IgD-negative memory B cell (primary cell): ENCODE data around the gene DESI1. TPM values are rescaled to one million over a fixed set of nuclear protein-coding genes. Genes with fewer than 3 reads are reported as not detected.
"Not testable (repeated sequence)": the region's sequence is repeated elsewhere in the genome, so short reads cannot be mapped to it uniquely, and the experiment has no call there.

Experiments
- H3K27ac Mint-ChIP-seq, 3 donors: one replicate each; pipeline ENCODE4 v1.8.0; 2020 to 2022; ENCODE audit warnings: mild to moderate bottlenecking in 3 of 3, mixed read lengths in 3 of 3, moderate library complexity in 1 of 3
- H3K27me3 Mint-ChIP-seq: one replicate; pipeline ENCODE4 v1.8.0; 2021; ENCODE audit warnings: mixed read lengths
- H3K36me3 Mint-ChIP-seq: one replicate; pipeline ENCODE4 v1.8.0; 2020; ENCODE audit warnings: mild to moderate bottlenecking, mixed read lengths
- H3K4me1 Mint-ChIP-seq, 3 donors: one replicate each; pipeline ENCODE4 v1.8.0; 2020 to 2022; ENCODE audit warnings: mixed read lengths in 3 of 3, mild to moderate bottlenecking in 1 of 3
- H3K4me3 Mint-ChIP-seq, 4 donors: one replicate each; pipeline ENCODE4 v1.8.0; 2020 to 2022; ENCODE audit warnings: mild to moderate bottlenecking in 4 of 4, mixed read lengths in 4 of 4, moderate library complexity in 3 of 4
- H3K9me3 Mint-ChIP-seq, 3 donors: one replicate each; pipeline ENCODE4 v1.8.0; 2020 to 2021; ENCODE audit warnings: mixed read lengths in 3 of 3, mild to moderate bottlenecking in 1 of 3
- polyA plus RNA-seq: library from polyadenylated mRNA; unstranded; fragments of 300-500 nt; fragmentation: Illumina TruSeq; gene quantifications from one replicate; pipeline ENCODE4 v1.2.3, GENCODE V29; 2021

DESI1 gene
- polyA plus RNA-seq, 1 donor from 2014 or later, result 12.5 TPM

DNA sequence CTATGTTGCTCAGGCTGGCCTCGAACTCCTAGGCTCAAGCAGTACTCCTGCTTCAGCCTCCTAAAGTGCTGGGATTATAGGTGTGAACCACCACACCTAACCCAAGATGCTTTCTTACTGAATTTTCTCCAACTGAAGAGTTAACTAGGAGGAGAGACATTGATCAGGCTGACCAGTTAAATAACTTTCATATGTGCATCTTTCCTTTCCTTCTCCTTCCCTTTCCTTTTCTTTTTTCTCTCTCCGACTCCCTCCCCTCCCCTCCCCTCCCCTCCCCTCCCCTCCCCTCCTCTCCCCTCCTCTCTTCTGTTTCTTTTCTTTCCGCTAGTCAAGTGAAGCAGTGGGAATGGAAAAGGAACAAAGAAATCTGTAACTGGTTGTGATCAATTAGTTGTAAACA is 26.9 kb upstream of the DESI1 start:
- H3K4me3 Mint-ChIP-seq, result no peak overlapping the region
- no peaks in the 10 kb centered on the region for H3K9me3 Mint-ChIP-seq
- no peaks in the 10 kb centered on the region for H3K36me3 Mint-ChIP-seq
- no peaks in the 10 kb centered on the region for H3K27me3 Mint-ChIP-seq
- peaks cover 0 to 4% (median 0%) of the 10 kb centered on the region in 3 donors for H3K4me1 Mint-ChIP-seq
- H3K27ac Mint-ChIP-seq, result no peak overlapping the region

DNA sequence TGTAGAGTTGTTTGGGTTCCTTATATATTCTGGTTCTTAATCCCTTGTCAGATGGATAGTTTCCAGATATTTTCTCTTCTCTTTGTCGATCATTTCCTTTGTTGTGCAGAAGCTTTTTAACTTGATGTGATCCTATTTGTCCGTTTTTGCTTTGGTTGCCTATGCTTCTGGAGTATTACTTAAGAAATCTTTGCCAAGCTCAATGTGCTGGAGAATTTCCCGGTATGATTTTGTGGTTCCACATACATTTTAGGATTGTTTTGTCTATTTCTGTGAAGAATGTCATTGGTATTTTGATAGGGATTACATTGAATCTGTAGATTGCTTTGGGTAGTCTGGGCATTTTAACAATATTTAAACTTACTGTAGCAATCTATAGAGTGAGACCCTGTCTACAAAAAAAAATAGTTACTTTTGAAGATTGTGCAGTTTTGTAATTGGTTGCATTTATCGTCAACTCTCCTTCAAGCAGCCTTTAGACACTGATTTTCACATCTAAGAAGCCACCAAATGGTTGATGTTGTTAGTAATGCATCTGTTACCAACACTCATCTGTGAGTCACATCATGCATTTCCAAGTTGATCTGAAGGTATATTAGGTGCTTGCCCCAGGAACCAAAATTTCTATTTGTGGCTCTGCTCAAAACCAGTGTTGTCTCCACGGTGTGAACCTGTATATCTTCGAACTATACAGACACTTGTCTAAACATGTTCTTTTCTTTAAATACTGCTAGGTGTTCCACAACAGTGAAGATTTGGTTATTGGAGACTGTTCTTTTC is 21.7 kb upstream of the DESI1 start:
- no peak overlapping the region for H3K27ac Mint-ChIP-seq
- H3K9me3 Mint-ChIP-seq, result peaks cover 0 to 2% (median 0%) of the 10 kb centered on the region in 3 donors
- H3K4me1 Mint-ChIP-seq, result peaks cover 0 to 4% (median 0%) of the 10 kb centered on the region in 3 donors
- no peaks in the 10 kb centered on the region for H3K27me3 Mint-ChIP-seq
- H3K4me3 Mint-ChIP-seq, result no peak overlapping the region
- no peaks in the 10 kb centered on the region for H3K36me3 Mint-ChIP-seq

DNA sequence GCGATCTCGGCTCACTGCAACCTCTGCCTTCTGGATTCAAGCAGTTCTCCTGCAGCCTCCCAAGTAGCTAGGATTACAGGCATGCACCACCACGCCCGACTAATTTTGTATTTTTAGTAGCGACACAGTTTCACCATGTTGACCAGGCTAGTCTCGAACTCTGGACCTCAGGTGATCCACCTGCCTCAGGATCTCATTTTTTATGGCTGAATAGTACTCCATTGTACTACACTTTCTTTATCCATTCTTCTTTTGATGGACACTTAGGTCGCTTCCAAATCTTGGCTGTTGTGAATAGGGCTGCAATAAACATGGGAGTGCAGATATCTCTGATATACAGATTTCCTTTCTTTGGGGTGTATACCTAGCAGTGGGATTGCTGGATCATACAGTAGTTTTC is 21.0 kb upstream of the DESI1 start:
- H3K36me3 Mint-ChIP-seq, result no peaks in the 10 kb centered on the region
- H3K4me3 Mint-ChIP-seq, result no peak overlapping the region

DNA sequence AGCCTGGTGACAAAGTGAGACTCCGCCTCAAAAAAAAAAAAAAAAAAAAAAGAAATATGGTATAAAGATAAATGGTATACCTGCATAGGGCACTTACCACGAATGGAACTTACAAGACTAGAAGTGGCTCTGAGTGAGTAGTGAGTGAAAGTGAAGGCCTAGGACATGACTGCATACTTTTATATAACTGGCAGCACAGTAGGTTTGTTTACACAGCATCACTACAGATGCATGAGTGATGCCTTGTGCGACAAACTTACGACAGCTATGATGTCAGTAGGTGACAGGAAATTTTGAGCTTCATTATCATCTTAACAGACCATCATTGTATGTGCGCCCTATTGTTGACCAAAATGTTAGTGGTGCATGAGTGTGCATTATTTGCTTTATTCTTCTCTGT is 17.9 kb upstream of the DESI1 start:
- Mint-ChIP-seq H3K9me3 (peaks cover 0 to 2% (median 0%) of the 10 kb centered on the region in 3 donors), H3K36me3 (no peaks in the 10 kb centered on the region), H3K4me1 (peaks cover 0 to 6% (median 4%) of the 10 kb centered on the region in 3 donors), H3K27ac (no peak overlapping the region), H3K4me3 (no peak overlapping the region), H3K27me3 (no peaks in the 10 kb centered on the region)

More for the DNA sequence above, 21.0 kb upstream of the DESI1 start:
- Mint-ChIP-seq H3K27me3 (no peaks in the 10 kb centered on the region), H3K27ac (peak overlapping the region in 2 of 3 donors; percentile 25 to 39), H3K4me1 (peaks cover 0 to 4% (median 0%) of the 10 kb centered on the region in 3 donors), H3K9me3 (peaks cover 0 to 2% (median 0%) of the 10 kb centered on the region in 3 donors)

DNA sequence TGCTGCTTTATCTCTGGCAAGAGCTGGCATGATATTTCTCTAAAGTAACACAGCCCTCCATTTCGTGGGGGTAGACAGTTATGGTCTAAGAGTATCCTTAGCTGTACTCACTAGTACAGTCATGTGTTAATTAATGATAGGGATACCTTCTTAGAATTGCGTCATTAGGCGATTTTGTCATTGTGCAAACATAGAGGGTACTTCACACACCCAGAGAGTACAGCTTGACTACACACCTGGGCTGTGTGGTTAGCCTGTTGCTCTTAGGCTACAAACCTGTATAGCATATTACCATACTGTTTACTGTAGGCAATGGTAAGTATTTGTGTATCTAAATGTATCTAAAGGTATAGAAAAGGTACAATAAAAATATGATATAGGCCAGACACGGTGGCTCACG is 17.3 kb upstream of the DESI1 start:
- H3K4me3 Mint-ChIP-seq, result no peak overlapping the region
- H3K27me3 Mint-ChIP-seq, result no peaks in the 10 kb centered on the region
- no peaks in the 10 kb centered on the region for H3K36me3 Mint-ChIP-seq
- H3K9me3 Mint-ChIP-seq, result peaks cover 0 to 2% (median 0%) of the 10 kb centered on the region in 3 donors
- no peak overlapping the region for H3K27ac Mint-ChIP-seq
- peaks cover 0 to 6% (median 5%) of the 10 kb centered on the region in 3 donors for H3K4me1 Mint-ChIP-seq

DNA sequence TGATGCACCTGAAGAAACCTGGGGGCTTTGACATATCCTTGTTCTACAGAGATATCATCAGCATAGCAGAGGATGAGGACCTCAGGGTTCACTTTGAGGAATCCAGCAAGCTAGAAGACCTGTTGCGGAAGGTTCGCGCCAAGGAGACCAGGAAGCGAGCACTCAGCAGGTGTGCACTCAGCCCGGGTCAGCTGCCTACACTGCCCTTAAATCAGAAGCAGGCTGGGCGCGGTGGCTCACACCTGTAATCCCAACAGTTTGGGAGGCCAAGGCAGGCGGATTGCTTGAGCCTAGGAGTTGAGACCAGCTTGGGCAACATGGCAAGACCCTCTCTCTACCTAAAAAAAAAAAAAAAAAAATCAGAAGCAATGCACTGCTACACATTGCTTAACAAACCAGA is 16.8 kb upstream of the DESI1 start:
- not testable (repeated sequence) for H3K4me1 Mint-ChIP-seq, H3K27ac Mint-ChIP-seq, H3K27me3 Mint-ChIP-seq, H3K9me3 Mint-ChIP-seq, H3K36me3 Mint-ChIP-seq
- H3K4me3 Mint-ChIP-seq, result peak overlapping the region in 1 of 4 donors; percentile 27

DNA sequence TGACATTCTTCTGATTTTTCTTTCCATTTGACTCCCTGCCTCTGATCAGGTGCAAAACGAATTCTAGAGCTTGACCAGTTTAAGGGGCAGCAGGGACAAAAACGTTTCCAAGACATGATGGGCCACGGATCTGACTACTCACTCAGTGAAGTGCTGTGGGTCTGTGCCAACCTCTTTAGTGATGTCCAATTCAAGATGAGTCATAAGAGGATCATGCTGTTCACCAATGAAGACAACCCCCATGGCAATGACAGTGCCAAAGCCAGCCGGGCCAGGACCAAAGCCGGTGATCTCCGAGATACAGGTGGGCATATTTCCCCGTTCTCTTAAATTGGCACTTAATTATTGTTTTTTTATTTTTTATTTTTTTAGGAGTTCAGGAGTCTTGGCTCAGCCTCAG is 15.6 kb upstream of the DESI1 start:
- no peaks in the 10 kb centered on the region for H3K27me3 Mint-ChIP-seq
- H3K4me3 Mint-ChIP-seq, result no peak overlapping the region
- H3K4me1 Mint-ChIP-seq, result peaks cover 0 to 6% (median 4%) of the 10 kb centered on the region in 3 donors
- peaks cover 1% of the 10 kb centered on the region for H3K36me3 Mint-ChIP-seq
- no peak overlapping the region for H3K27ac Mint-ChIP-seq
- no peaks in the 10 kb centered on the region for H3K9me3 Mint-ChIP-seq

DNA sequence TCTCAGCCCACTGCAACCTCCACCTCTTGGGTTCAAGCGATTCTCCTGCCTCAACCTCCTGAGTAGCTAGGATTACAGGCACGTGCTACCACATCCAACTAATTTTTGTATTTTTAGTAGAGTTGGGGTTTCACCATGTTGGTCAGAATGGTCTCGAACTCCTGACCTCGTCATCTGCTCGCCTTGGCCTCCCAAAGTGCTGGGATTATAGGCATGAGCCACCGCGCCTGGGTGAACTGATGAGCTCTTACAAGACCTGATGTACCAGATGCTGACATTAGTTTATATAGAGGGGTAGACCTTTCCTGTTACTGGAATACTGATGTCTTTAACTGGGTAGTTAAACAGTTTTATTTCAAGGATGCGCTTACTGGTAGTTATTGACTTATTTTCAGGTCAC is 13.8 kb upstream of the DESI1 start:
- not testable (repeated sequence) for H3K27me3 Mint-ChIP-seq, H3K27ac Mint-ChIP-seq, H3K36me3 Mint-ChIP-seq, H3K9me3 Mint-ChIP-seq, H3K4me3 Mint-ChIP-seq, H3K4me1 Mint-ChIP-seq

DNA sequence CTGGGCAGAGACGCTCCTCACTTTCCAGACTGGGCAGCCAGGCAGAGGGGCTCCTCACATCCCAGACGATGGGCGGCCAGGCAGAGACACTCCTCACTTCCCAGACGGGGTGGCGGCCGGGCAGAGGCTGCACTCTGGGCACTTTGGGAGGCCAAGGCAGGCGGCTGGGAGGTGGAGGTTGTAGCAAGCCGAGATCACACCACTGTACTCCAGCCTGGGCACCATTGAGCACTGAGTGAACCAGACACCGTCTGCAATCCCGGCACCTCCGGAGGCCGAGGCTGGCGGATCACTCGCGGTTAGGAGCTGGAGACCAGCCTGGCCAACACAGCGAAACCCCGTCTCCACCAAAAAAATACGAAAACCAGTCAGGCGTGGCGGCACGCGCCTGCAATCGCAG is 10.8 kb upstream of the DESI1 start:
- H3K4me3 Mint-ChIP-seq, result not testable (repeated sequence)
- peaks cover 3 to 12% (median 6%) of the 10 kb centered on the region in 3 donors for H3K4me1 Mint-ChIP-seq

DNA sequence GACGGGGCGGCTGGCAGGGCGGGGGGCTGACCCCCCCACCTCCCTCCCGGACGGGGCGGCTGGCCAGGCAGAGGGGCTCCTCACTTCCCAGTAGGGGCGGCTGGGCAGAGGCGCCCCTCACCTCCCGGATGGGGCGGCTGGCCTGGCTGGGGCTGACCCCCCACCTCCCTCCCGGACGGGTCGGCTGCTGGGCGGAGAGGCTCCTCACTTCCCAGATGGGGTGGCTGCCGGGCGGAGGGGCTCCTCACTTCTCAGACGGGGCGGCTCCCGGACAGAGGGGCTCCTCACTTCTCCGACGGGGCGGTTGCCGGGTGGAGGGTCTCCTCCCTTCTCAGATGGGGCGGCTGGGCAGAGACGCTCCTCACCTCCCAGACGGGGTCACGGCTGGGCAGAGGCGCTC is 10.3 kb upstream of the DESI1 start:
- not testable (repeated sequence) for H3K27ac Mint-ChIP-seq, H3K4me3 Mint-ChIP-seq, H3K36me3 Mint-ChIP-seq, H3K9me3 Mint-ChIP-seq, H3K27me3 Mint-ChIP-seq
- H3K4me1 Mint-ChIP-seq, result peaks cover 3 to 12% (median 6%) of the 10 kb centered on the region in 3 donors

More for the DNA sequence above, 10.8 kb upstream of the DESI1 start:
- H3K36me3 Mint-ChIP-seq, H3K9me3 Mint-ChIP-seq, H3K27me3 Mint-ChIP-seq, H3K27ac Mint-ChIP-seq: not testable (repeated sequence)

DNA sequence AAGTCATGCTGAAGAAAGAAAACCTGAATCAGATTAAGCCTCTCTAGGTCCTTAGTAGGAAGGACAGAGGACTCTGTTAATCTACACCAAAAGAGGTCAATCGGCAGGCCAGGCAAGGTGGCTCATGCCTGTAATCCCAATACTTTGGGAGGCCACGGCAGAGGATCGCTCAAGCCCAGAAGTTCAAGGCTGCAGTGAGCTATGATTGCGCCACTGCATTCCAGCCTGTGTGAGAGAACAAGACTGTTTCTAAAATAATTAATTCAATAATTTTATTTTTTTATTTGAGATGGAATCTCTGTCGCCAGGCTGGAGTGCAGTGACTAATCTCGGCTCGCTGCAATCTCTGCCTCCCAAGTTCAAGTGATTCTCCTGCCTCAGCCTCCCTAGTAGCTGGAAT is 4.7 kb upstream of the DESI1 start:
- Mint-ChIP-seq H3K9me3 (no peaks in the 10 kb centered on the region), H3K27ac (peak overlapping the region in 1 of 3 donors; percentile 23), H3K36me3 (peaks cover 5% of the 10 kb centered on the region), H3K27me3 (no peaks in the 10 kb centered on the region), H3K4me1 (peaks cover 6 to 20% (median 9%) of the 10 kb centered on the region in 3 donors), H3K4me3 (peak overlapping the region in 1 of 4 donors; percentile 16)

DNA sequence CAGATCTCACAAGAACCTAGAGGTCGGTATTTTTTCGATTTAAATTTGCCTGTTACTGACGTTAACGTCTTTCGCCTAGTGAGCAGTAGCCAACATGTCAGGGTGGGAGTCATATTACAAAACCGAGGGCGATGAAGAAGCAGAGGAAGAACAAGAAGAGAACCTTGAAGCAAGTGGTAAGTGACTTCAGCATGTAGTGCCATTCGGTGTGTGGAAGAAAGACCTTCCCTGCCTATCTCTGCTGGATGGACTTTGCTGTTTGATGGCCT is 1.0 kb upstream of the DESI1 start:
- Mint-ChIP-seq H3K36me3 (no peaks in the 10 kb centered on the region), H3K4me3 (peak overlapping the region; percentile 93 to 98 (median 96)), H3K27me3 (no peaks in the 10 kb centered on the region), H3K9me3 (no peaks in the 10 kb centered on the region), H3K4me1 (peaks cover 18 to 31% (median 18%) of the 10 kb centered on the region in 3 donors), H3K27ac (peak overlapping the region; percentile 91 to 98 (median 97))

DNA sequence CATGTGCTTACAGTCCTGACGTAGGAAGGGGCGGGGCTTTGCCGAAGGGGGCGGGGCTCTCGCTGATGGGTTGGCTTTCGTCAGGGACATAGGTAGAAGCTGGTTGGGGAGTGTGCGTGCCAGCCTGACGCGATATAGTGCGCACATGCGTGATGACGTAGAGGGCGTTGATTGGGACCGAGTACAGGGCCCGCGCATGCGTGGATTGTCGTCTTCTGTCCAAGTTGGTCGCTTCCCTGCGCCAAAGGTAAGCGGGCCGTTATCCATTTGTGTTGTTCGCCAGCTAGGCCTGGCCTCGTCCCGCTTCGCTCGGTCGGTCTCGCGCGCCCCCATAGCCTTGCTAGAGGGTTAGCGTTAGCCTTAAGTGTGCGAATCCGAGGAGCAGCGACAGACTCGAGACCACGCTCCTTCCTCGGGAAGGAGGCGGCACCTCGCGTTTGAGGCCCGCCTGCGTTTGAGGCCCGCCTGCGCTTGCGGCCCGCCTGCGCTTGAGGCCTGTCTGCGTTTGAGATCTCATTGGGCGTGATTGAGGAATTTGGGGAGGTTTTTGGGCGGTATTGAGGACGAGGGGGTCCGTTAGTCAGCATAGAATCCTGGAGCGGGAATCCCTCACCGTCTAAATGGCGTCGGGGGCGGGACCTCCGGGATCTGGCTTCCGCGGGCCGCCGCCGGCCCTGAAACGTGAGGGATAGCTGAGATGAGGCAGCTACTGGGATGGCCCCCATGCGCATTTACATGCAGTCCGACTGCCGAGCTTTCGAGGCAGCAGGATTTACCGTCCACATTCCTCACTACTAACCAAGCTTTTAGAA is 462 bp upstream of the DESI1 start, which contains the start of gene XRCC6:
Gene XRCC6, plus strand, starts transcription at position 197 of the 812 bp plus-strand sequence. CDS start 710 bp downstream, outside the sequence.
- Mint-ChIP-seq H3K4me1 (peaks cover 18 to 31% (median 18%) of the 10 kb centered on the region in 3 donors), H3K9me3 (no peaks in the 10 kb centered on the region), H3K4me3 (peak within 1 kb of the TSS; percentile 93 to 98 (median 96)), H3K27me3 (no peaks in the 10 kb centered on the region), H3K36me3 (no peaks in the 10 kb centered on the region), H3K27ac (peak within 1 kb of the TSS; percentile 91 to 98 (median 97))

DNA sequence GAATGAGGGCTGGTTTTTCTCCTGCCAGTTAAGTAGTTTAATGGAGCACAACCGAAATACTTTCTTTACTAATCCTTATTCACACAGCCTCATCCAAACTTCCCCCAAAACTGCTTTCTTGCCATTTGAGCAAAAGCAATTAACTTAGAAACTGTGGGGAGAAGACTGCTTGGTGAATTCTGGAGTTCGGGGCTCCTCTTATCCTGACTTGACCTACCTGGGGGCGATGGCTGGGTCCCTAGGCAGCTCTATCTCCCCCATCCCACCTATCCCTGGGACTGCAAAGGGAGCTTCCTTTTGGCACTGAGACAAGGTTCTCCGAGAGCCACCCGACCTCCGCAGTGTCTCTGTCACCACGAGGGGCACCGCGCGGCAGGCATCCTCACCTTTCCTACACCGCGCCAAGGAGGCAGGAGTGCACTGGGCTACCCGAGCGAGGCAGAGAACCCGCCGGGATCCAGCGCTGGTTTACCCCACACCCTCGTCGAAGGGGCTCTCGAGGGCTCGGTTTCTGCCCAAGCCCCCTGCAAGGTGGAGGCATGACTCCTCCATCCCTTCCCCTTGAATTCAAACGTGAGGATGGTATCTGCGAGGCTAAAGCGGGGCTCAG is 759 bp downstream of the DESI1 start:
- Mint-ChIP-seq H3K9me3 (no peaks in the 10 kb centered on the region), H3K4me1 (peaks cover 18 to 31% (median 18%) of the 10 kb centered on the region in 3 donors), H3K27ac (peak overlapping the region; percentile 91 to 98 (median 97)), H3K27me3 (no peaks in the 10 kb centered on the region), H3K36me3 (no peaks in the 10 kb centered on the region), H3K4me3 (peak overlapping the region; percentile 93 to 98 (median 96))

DNA sequence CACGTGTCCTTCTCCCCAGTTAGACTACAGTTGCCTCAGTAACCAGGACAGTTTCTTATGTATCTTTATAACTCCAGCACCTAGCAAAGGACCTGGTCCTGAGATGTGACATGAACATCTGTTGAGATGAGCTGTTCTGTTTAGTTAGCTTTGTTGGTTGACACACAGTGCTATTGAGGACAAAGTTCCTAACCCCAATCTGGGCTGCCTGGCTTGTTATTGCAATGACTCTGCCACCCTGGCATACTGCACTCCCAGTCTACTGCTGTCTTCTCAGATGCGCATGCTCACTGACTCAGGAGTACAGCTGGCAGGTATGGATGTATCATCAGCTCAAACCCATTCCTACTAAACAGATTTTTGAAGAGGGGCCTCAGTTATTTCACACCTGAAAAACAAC is 7.4 kb downstream of the DESI1 start:
- Mint-ChIP-seq H3K4me1 (peaks cover 0 to 4% (median 1%) of the 10 kb centered on the region in 3 donors), H3K9me3 (no peaks in the 10 kb centered on the region), H3K27ac (no peak overlapping the region), H3K27me3 (peaks cover under 1% of the 10 kb centered on the region), H3K36me3 (peaks cover 2% of the 10 kb centered on the region), H3K4me3 (no peak overlapping the region)
